ENCODE data around the gene SAV1.
"Not testable (repeated sequence)": the region's sequence is repeated elsewhere in the genome, so short reads cannot be mapped to it uniquely, and the experiment has no call there.

SAV1 gene

GRCh38 chr14:50667996-50668825 lies at the start of gene SAV1:
TSS of gene SAV1 (minus strand) at chr14:50668306. CDS start at chr14:50667967, 339 bp downstream.
- peak; percentile 93 for DNase-seq

- DNase-seq: no peak
Measured at GRCh38 chr14:50717811-50718210, 49.7 kb upstream of the SAV1 start.

- peak; percentile 52 for DNase-seq
Measured at GRCh38 chr14:50714450-50715073, 46.5 kb upstream of the SAV1 start.

- no peak for DNase-seq
Measured at GRCh38 chr14:50711043-50711442, 42.9 kb upstream of the SAV1 start.

- DNase-seq: no peak
Measured at GRCh38 chr14:50705026-50705593, 37.0 kb upstream of the SAV1 start.

GRCh38 chr14:50704454-50705010 lies 36.4 kb upstream of the SAV1 start:
- no peak for DNase-seq

- peak; percentile 93 for DNase-seq
Measured at GRCh38 chr14:50697659-50698290, 29.7 kb upstream of the SAV1 start.

- DNase-seq: not testable (repeated sequence)
Measured at GRCh38 chr14:50694260-50694659, 26.2 kb upstream of the SAV1 start.

- no peak for DNase-seq
Measured at GRCh38 chr14:50688875-50689274, 20.8 kb upstream of the SAV1 start.

GRCh38 chr14:50679674-50680073 lies 11.6 kb upstream of the SAV1 start:
- DNase-seq: no peak

- DNase-seq: no peak
Measured at GRCh38 chr14:50678163-50678562, 10.1 kb upstream of the SAV1 start.

- DNase-seq: peak; percentile 72
Measured at GRCh38 chr14:50677527-50678063, 9.5 kb upstream of the SAV1 start.

- DNase-seq: no peak
Measured at GRCh38 chr14:50676814-50677516, 8.9 kb upstream of the SAV1 start.

- peak; percentile 79 for DNase-seq
Measured at GRCh38 chr14:50675597-50675996, 7.5 kb upstream of the SAV1 start.

GRCh38 chr14:50670866-50671256 lies 2.8 kb upstream of the SAV1 start:
- no peak for DNase-seq

- DNase-seq: no peak
Measured at GRCh38 chr14:50670196-50670865, 2.2 kb upstream of the SAV1 start.

GRCh38 chr14:50669441-50669986 lies 1.4 kb upstream of the SAV1 start:
- DNase-seq: no peak

GRCh38 chr14:50668826-50669143 lies 679 bp upstream of the SAV1 start:
- DNase-seq: no peak

GRCh38 chr14:50667684-50667995 lies 466 bp downstream of the SAV1 start:
- no peak for DNase-seq

- DNase-seq: peak; percentile 82
Measured at GRCh38 chr14:50666772-50667683, 1.1 kb downstream of the SAV1 start.

- DNase-seq: not testable (repeated sequence)
Measured at GRCh38 chr14:50665300-50665699, 2.8 kb downstream of the SAV1 start.
